Fibroblast of lung (primary cell): Measurements from ENCODE around the gene RHOT2.

Experiments
- CTCF ChIP-seq, 2 donors: IDR thresholded peaks in 1 of 2; conservative IDR thresholded peaks in 1 of 2; 1 replicate in 1 of 2; 2 replicates in 1 of 2; pipeline ENCODE4 v1.5.1; 2011 to 2012; ENCODE audit warnings: low read length in 2 of 2, control low read depth in 1 of 2, inconsistent platforms in 1 of 2, low read depth in 1 of 2, mild to moderate bottlenecking in 1 of 2
- EZH2 ChIP-seq: IDR thresholded peaks from 2 replicates; pipeline ENCODE4 v1.5.1; 2012; ENCODE audit warnings: low read length, control low read depth, mild to moderate bottlenecking; ENCODE audit errors: missing control alignments

DNA sequence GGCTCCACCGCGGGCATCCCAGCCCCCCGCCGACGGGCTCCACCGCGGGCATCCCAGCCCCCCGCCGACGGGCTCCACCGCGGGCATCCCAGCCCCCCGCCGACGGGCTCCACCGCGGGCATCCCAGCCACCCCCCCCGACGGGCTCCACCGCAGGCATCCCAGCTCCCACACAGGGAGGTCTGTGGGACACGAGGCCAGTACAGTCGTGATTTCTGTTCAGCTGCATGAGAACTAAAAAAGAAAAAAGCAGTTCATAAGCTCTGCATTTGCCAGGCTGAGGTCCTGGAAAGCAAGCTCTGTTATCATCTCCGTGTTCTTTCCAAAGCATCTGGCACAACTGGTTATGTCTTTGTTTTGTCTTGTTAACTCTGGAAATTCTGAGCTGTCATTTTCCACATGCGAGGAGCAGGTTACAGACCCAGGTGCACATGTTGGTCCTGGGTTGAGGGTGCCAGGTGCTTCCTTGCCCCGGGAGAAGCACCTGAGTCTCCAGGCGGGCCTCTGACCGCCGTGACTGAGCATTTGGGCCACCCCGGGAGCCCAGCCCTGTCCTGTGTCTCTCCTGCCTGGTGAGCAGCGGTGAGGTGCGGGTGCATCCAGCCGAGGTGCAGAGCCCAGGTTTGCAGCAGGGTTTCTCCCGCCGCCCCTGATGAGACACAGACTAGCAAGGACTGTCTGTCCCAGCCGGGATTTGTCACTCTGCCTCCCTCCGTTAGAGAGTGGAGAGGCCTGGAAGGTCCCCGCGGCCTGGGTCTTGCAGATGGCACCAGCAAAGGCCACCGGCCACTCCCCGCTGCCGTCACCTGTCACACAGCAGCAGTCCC is 47.0 kb upstream of the RHOT2 start:
- TF ChIP-seq CTCF (conservative IDR thresholded peaks at IDR 0.05 in 1 of 2, IDR thresholded peaks at IDR 0.05 in 1 of 2; ENCODE audit: low read depth in 1 of 2, low read length in 2 of 2) (no peak), EZH2 (no peak)
